ENCODE results near the gene USP49.

The USP49 gene

GRCh38 chr6:41937472-41937860 lies 42.3 kb upstream of the USP49 start:
- peak overlapping the region; percentile 97 for H3K4me3 ChIP-seq (ENCODE audit: low read depth, low read length)
- no peak for TF ChIP-seq POLR2A (IDR thresholded peaks at IDR 0.05; ENCODE audit: extremely low read depth, insufficient read length)
- TF ChIP-seq, protein P1, sequence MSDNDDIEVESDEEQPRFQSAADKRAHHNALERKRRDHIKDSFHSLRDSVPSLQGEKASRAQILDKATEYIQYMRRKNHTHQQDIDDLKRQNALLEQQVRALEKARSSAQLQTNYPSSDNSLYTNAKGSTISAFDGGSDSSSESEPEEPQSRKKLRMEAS (IDR thresholded peaks at IDR 0.05; ENCODE audit: low read depth, low read length): no peak
- TF ChIP-seq MYC (IDR thresholded peaks at IDR 0.05; ENCODE audit: low read depth, low read length): no peak
- TF ChIP-seq, protein P2, sequence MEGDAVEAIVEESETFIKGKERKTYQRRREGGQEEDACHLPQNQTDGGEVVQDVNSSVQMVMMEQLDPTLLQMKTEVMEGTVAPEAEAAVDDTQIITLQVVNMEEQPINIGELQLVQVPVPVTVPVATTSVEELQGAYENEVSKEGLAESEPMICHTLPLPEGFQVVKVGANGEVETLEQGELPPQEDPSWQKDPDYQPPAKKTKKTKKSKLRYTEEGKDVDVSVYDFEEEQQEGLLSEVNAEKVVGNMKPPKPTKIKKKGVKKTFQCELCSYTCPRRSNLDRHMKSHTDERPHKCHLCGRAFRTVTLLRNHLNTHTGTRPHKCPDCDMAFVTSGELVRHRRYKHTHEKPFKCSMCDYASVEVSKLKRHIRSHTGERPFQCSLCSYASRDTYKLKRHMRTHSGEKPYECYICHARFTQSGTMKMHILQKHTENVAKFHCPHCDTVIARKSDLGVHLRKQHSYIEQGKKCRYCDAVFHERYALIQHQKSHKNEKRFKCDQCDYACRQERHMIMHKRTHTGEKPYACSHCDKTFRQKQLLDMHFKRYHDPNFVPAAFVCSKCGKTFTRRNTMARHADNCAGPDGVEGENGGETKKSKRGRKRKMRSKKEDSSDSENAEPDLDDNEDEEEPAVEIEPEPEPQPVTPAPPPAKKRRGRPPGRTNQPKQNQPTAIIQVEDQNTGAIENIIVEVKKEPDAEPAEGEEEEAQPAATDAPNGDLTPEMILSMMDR (IDR thresholded peaks at IDR 0.05; ENCODE audit: low read depth, low read length): no peak
- no peak for DNase-seq (ENCODE audit: low read depth)

DNA sequence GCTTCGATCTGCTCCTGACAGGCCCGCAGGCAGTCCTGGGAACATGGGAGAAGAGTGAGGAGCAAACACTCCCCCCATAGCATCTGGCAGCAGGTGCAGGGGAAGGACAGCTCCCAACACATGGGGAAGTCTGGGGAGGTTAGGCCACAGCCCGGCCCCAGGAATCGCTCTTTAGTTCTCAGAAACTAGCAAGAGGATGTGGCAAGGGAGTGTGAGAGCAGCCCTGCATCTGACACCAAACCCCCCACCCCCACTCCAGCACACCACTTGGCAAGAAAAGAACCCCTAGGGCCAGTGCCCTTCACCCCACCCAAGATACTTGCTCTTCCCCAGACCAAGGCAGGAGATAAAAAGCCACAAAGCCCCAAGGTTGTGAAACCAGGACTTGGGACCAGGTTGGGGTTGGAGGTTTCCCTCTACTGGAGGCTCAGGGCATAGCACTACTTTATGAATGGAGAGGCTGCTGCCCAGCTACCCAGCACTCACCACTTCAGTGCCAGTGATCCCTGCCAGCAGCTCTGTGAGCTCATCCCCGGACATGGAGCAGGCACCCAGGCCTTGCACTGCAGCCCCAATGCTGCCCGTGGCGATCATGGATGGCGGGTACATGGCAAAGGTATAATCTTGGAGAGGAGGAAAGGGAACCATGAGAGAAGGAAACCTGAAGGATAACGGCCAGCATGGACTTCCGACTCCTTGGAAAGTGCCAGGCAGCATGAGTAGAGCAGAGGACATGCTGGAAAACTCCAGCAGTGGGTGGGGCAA lies 41.1 kb upstream of the USP49 start:
- TF ChIP-seq POLR2A (IDR thresholded peaks at IDR 0.05; ENCODE audit: extremely low read depth, insufficient read length) (no peak), MYC (IDR thresholded peaks at IDR 0.05; ENCODE audit: low read depth, low read length) (peak; percentile 76)
- TF ChIP-seq, protein P2 (IDR thresholded peaks at IDR 0.05; ENCODE audit: low read depth, low read length): peak; percentile 88
- TF ChIP-seq, protein P1 (IDR thresholded peaks at IDR 0.05; ENCODE audit: low read depth, low read length): no peak; the same call in 1 of the 2 replicates
- peak; percentile 100 for DNase-seq (ENCODE audit: low read depth)
- H3K4me3 ChIP-seq (ENCODE audit: low read depth, low read length): peak overlapping the region; percentile 97

DNA sequence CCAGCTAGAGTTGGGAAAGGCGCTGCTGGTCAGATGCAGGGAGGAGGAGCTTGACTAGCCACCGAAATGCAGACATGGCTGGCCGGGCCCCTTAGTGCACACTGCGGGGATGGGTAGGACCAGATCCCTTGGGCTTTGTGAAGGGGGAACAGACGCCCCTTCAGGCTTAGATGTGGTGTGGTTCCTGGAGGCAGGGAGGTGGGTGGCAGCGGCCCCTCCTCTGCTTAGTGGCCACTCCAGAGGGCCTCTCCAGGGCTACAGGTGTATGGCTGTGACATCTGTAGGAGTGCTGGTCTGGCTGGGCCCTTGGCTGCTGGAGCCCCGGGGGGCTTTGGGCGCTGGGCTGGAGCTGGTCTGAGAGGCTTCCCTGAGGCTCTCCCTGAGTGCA lies 40.5 kb upstream of the USP49 start:
- TF ChIP-seq MYC (IDR thresholded peaks at IDR 0.05; ENCODE audit: low read depth, low read length) (no peak), POLR2A (IDR thresholded peaks at IDR 0.05; ENCODE audit: extremely low read depth, insufficient read length) (no peak)
- TF ChIP-seq, protein P1 (IDR thresholded peaks at IDR 0.05; ENCODE audit: low read depth, low read length): no peak
- TF ChIP-seq, protein P2 (IDR thresholded peaks at IDR 0.05; ENCODE audit: low read depth, low read length): no peak
- DNase-seq (ENCODE audit: low read depth): peak; percentile 53
- H3K4me3 ChIP-seq (ENCODE audit: low read depth, low read length): peak overlapping the region; percentile 17

DNA sequence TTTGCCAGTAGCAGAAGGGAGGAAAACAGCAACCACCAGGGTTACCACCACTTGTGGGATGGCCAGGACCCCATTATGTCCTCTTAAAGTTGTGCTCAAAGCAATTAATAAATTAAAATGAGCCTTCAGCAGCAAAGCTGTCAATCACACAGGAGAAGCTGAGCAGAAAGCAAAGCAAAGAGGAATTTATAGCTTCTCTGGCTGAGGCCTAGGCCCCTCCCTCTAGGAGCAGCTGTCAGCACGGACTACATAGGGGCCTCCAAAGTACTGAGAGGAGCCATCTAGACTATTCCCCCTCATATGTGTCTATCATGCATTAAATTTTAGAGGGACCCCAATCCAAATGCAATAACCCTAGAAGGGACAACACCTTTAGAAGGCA lies 40.0 kb upstream of the USP49 start:
- peak; percentile 43 for DNase-seq (ENCODE audit: low read depth)
- TF ChIP-seq, protein P2 (IDR thresholded peaks at IDR 0.05; ENCODE audit: low read depth, low read length): no peak
- TF ChIP-seq, protein P1 (IDR thresholded peaks at IDR 0.05; ENCODE audit: low read depth, low read length): no peak
- TF ChIP-seq MYC (IDR thresholded peaks at IDR 0.05; ENCODE audit: low read depth, low read length) (no peak), POLR2A (IDR thresholded peaks at IDR 0.05; ENCODE audit: extremely low read depth, insufficient read length) (no peak)
- peak overlapping the region; percentile 17 for H3K4me3 ChIP-seq (ENCODE audit: low read depth, low read length)

GRCh38 chr6:41934278-41935192 lies 39.4 kb upstream of the USP49 start:
- peak overlapping the region; percentile 17 for H3K4me3 ChIP-seq (ENCODE audit: low read depth, low read length)
- TF ChIP-seq POLR2A (IDR thresholded peaks at IDR 0.05; ENCODE audit: extremely low read depth, insufficient read length): peak; percentile 15
- peak; percentile 28; the same call in 1 of the 2 replicates for TF ChIP-seq MYC (IDR thresholded peaks at IDR 0.05; ENCODE audit: low read depth, low read length)
- TF ChIP-seq, protein P2 (IDR thresholded peaks at IDR 0.05; ENCODE audit: low read depth, low read length): no peak
- peak; percentile 87 for DNase-seq (ENCODE audit: low read depth)
